Measurements from ENCODE around the gene TMPO. TPM values are rescaled to one million over a fixed set of nuclear protein-coding genes. Genes with fewer than 3 reads are reported as not detected.

Gene TMPO, protein sequence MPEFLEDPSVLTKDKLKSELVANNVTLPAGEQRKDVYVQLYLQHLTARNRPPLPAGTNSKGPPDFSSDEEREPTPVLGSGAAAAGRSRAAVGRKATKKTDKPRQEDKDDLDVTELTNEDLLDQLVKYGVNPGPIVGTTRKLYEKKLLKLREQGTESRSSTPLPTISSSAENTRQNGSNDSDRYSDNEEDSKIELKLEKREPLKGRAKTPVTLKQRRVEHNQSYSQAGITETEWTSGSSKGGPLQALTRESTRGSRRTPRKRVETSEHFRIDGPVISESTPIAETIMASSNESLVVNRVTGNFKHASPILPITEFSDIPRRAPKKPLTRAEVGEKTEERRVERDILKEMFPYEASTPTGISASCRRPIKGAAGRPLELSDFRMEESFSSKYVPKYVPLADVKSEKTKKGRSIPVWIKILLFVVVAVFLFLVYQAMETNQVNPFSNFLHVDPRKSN
- 81.0 and 110 TPM in 2 replicates for total RNA-seq

DNA sequence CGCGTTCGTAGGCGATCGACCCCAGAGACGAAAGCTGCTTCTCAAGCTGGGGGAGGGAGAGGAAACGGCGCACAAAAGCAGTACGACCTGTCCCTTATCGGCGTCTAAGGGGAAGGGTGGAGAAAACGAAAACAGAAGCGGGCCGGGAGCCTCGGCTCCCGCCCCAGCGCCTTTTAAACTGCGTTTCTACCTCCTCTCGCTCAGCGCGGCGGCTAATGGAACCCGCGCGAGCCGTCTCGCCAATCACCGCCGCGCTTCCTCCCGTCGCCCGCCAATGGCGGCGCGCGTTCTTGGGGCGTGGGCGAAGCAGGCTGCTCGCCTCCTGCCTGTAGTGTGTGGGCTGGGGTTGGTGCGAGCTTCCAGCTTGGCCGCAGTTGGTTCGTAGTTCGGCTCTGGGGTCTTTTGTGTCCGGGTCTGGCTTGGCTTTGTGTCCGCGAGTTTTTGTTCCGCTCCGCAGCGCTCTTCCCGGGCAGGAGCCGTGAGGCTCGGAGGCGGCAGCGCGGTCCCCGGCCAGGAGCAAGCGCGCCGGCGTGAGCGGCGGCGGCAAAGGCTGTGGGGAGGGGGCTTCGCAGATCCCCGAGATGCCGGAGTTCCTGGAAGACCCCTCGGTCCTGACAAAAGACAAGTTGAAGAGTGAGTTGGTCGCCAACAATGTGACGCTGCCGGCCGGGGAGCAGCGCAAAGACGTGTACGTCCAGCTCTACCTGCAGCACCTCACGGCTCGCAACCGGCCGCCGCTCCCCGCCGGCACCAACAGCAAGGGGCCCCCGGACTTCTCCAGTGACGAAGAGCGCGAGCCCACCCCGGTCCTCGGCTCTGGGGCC, at the start of gene TMPO:
Gene TMPO (plus strand): TSS at position 304 of the 824 bp plus-strand sequence. CDS start 278 bp downstream, at position 582.

DNA sequence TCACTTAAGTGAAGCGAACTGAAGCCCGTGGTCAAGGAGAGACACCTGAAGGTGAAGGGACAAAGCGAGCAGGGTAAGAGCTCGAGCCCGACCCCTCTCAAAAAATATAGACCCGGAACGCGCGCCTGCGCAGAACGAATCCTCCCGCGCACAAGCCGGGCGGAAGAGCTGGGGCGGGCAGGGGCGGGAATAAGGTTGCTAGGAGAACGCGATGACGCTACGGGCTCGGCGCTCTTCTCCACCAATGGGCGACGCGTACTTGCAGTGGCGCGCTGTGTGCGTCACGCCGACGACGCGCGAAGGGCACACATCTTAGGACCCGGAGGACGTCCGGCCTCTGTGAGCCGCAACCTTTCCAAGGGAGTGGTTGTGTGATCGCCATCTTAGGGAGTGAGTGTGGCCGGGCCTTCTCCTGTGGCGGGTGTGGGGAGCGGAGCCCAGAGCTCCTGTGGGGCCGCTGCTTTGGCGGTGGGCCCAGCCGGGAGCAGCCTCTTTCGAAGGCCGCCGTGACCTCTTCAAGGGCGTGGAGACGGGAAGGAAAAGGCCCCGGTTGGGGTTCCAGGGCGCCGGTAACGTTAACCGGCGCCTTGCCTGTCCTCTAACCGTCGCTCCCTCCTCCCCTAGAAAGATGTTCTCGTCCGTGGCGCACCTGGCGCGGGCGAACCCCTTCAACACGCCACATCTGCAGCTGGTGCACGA, 78.1 kb downstream of the TMPO start, which contains the start of gene SLC25A3:
Gene SLC25A3 (plus strand): TSS at position 336 of the 699 bp plus-strand sequence. CDS start 293 bp downstream, at position 629.

Small RNAs within 50 kb of the gene (small RNA-seq; reads per million reads assigned to genes)
- gene SNORA53 = 64.4 reads per million, percentile 98 among the genes with 10 or more reads in this experiment

Other genes with a start within 250 kb of the TMPO start
- 797 and 838 TPM in 2 replicates for gene SLC25A3, start 78.1 kb downstream of the TMPO start, total RNA-seq
- gene IKBIP, start 129.2 kb downstream of the TMPO start, total RNA-seq = 46.1 and 62.8 TPM in 2 replicates
- gene APAF1, start 129.7 kb downstream of the TMPO start, total RNA-seq = 21.9 and 38.5 TPM in 2 replicates

Data from vein endothelial cell (primary cell).